HUDEP-2 (cell line): ENCODE measurements around the gene TENM3.

Source experiments
- DNase-seq, 76 experiments: peaks; one replicate each; lab custom pipeline; 2025; ENCODE audit not compliant: unreplicated experiment in 76 of 76; lab: John Stamatoyannopoulos, UW

Gene TENM3

DNA sequence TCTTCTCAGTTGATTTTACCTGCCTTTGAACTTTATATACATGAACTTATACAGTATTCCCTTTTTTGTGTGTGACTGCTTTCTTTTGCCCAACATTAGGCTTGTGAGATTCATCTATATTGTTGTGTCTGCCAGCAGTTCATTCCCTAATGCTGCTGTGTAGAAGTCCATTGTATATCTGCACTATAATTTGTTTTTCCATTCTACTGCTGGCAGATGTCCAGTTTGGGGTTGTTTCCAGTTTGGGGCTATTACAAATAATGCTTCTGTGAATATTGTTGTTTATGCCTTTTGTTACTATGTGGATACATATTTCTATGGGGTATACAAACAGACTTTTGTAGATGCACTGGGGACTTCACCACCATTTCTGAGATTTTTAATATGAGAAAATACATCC is 405.6 kb downstream of the TENM3 start:
- DNase-seq: no peak

- no peak for DNase-seq
These were observed 406.7 kb downstream of the TENM3 start for GRCh38 chr4:182649698-182650477.

GRCh38 chr4:182653596-182653995 is 410.4 kb downstream of the TENM3 start:
- no peak for DNase-seq

GRCh38 chr4:182655340-182655739 is 412.1 kb downstream of the TENM3 start:
- no peak for DNase-seq

GRCh38 chr4:182662551-182662950 is 419.3 kb downstream of the TENM3 start:
- DNase-seq: no peak

DNA sequence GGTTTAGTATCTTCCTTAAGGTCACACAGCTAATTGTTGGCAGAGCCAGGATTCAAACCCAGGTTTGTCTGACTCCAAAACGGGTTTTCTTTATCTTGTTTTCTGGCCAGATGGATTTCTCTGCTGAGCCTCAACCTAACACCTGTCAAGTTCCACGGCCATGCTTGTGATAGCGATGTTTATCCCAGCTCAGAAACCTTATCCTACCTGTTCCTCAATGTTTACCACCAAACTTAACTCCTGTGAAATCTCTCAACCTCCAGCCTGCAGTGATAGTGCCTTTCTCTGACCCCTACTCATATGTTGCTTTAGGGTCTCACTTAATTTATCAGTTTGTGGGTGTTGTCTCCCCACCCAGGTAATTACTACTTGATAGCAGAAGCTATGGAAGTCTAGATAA is 428.0 kb downstream of the TENM3 start:
- no peak for DNase-seq

GRCh38 chr4:182671749-182672148 is 428.5 kb downstream of the TENM3 start:
- no peak for DNase-seq

DNA sequence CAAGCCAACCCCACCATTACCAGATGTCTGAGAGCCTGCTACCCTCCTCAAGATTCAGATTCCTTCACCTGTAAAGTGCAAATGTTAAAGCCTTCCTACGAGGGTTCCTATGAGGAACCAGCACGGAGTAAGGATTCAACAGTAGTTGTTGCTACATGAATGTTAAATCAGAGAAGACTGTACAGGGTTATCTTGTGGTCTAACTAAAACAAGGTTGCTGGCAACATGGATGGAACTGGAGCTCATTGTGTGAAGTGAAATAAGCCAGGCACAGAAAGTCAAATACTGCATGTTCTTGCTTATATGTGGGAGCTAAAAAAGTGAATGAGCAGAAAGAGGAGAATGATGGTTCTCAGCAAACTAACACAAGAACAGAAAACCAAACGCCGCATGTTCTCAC is 435.4 kb downstream of the TENM3 start:
- DNase-seq: no peak

DNA sequence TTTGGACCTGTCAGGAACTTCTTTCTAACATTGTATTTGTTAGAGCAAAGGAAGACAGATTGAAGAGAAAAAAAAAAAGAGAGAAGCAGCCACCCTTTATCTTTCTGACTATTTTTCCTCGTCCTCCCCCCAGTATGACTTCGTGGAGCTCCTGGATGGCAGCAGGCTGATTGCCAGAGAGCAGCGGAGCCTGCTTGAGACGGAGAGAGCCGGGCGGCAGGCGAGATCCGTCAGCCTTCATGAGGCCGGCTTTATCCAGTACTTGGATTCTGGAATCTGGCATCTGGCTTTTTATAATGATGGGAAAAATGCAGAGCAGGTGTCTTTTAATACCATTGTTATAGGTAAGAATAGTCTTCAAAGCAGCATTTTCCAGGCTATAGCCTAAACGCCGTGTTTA is 436.3 kb downstream of the TENM3 start:
- no peak for DNase-seq

GRCh38 chr4:182680234-182680653 is 437.0 kb downstream of the TENM3 start:
- DNase-seq: no peak

DNA sequence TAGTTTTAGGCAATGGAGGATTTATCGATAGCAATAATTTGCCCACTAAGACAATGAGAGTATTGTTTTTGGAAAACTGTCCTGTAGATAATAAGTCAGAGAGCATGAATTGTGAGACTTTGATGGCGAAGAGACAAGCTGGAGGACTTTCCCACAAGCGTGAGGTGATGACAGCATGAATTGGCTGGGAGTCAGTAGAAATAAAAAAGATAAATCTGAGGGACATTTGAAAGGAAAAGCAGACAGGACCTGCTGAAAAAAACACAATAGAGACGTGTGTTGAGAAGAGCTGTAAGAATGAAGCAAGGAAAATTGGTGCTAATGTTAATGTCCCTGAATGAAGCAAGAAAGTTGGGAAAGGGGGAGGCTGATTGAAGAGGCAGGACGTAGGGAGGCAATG is 440.5 kb downstream of the TENM3 start:
- DNase-seq: no peak

- no peak for DNase-seq
These were observed 441.6 kb downstream of the TENM3 start for GRCh38 chr4:182684796-182685195.

DNA sequence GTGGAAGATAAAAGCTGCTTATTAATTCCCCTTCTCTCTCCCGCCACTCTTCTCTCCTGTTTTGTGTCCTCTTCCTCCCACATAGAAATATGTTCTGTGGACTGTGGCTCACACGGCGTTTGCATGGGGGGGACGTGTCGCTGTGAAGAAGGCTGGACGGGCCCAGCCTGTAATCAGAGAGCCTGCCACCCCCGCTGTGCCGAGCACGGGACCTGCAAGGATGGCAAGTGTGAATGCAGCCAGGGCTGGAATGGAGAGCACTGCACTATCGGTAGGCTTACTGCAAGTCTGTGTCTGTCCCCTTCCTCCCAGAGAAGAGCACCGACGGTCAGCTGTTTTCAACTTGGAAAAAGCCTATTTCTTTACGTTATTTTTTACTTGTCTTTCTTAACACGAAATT is 444.9 kb downstream of the TENM3 start:
- DNase-seq: no peak

DNA sequence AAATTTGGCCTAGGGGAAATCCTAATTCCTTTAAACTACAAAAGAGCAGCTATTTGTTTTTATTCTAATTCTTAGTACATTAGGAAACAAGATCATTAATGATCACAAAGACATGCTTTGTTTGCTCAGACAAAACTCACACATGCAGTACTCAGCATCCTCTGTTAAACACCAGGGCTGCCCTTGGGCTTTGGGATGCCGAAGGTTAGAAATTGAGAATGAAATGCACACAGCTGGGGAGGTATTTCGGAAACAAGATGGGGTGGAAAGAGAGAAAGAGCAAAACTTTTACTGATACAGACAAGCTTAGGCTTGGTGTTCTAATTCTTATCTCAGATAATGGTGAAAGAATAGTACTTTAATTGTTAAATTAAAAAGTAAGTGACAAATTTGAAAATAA is 451.3 kb downstream of the TENM3 start:
- no peak for DNase-seq

DNA sequence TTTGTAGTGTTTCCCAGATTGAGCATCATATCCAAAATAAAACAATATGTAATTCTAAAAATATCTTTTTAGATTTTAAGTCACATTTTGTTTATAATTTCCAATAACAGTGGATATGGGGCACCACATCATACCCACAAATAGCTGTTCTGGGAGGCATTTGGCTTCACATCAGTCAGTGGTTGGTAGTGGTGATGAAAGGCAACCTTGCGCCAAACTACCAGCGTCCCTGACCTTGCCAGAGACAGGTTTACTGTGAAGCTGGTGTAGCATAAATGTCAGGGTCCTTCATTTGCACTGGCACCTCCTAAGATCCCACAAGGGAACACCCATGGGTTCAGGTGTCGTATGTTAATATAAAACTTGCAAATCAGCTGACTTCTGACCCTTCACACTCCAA is 451.8 kb downstream of the TENM3 start:
- no peak for DNase-seq

- no peak for DNase-seq
These were observed 452.6 kb downstream of the TENM3 start for GRCh38 chr4:182695842-182696241.

GRCh38 chr4:182697094-182697493 is 453.9 kb downstream of the TENM3 start:
- no peak for DNase-seq

DNA sequence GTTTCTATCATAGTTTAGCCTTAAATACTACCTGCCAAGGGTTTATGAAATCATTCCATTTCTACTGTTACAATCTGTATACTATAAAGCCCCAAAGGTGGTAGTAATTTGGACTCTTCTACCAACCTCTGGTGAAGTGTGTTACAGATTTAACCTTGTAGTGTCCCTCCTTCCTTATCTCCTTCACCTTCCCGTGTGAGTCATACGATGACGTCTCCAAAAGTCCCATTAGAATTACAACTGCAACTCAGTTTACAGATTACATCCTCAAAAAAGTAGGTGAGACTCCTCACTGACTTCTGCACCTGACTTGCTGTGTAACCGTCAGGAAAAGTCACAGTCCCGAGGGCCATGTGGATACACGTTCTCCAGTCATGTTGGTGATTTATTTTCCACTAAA is 455.0 kb downstream of the TENM3 start:
- no peak for DNase-seq

GRCh38 chr4:182699201-182699600 is 456.0 kb downstream of the TENM3 start:
- DNase-seq: no peak

GRCh38 chr4:182699795-182700194 is 456.6 kb downstream of the TENM3 start:
- DNase-seq: no peak

GRCh38 chr4:182700362-182701160 is 457.4 kb downstream of the TENM3 start:
- DNase-seq: no peak

DNA sequence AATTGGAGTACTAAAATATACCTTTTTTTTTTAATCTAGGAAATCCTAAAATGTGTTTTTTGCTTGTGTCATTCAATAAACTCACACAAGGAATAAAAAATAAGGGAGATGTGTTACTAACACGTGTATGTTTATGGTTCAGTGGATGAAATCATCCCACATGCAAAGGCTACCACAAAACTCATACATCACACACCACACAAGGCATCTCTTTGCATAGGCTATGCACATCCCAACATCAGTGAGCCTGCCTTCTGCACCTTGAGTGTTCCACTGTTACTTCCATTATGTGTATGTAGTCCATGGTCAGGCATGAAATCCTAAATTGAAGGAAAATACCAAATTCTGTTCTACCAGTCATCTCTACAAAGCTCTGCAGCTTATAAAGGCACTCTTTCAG is 460.9 kb downstream of the TENM3 start:
- DNase-seq: no peak
